Measurements from ENCODE around the gene PARP11.

Gene PARP11

DNA sequence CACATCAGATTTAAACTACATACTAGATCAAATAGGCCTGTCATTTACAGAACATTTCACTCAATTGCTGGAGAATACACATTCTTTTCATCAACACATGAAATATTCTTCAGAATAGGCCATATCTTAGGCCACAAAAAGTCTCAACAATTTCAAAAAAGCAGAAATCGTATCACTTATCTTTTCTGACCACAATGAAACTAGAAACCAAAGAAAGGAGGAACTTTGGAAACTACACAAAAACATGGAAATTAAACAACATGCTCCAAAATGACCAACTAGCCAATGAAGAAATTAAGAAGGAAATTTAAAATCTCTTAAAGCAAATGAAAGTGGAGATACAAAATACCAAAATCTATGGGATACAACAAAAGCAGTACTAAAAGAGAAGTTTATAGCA is 35.1 kb downstream of the PARP11 start:
- TF ChIP-seq CTCF (IDR thresholded peaks at IDR 0.05; ENCODE audit: low read length, missing control alignments), result no peak
- no peak for DNase-seq (ENCODE audit: low read depth)
- H3K4me3 ChIP-seq (replicated peaks; ENCODE audit: low read depth, low read length), result no peak overlapping the region

- no peak for DNase-seq (ENCODE audit: low read depth)
- no peak overlapping the region for H3K4me3 ChIP-seq (replicated peaks; ENCODE audit: low read depth, low read length)
- TF ChIP-seq CTCF (IDR thresholded peaks at IDR 0.05; ENCODE audit: low read length, missing control alignments), result no peak
These were observed 36.1 kb downstream of the PARP11 start for GRCh38 chr12:3837049-3837448.

GRCh38 chr12:3836641-3837040 is 36.6 kb downstream of the PARP11 start:
- no peak for DNase-seq (ENCODE audit: low read depth)

GRCh38 chr12:3835914-3836313 is 37.3 kb downstream of the PARP11 start:
- no peak overlapping the region for H3K4me3 ChIP-seq (replicated peaks; ENCODE audit: low read depth, low read length)
- no peak for DNase-seq (ENCODE audit: low read depth)
- no peak for TF ChIP-seq CTCF (IDR thresholded peaks at IDR 0.05; ENCODE audit: low read length, missing control alignments)

More at GRCh38 chr12:3836641-3837040, 36.6 kb downstream of the PARP11 start:
- no peak for TF ChIP-seq CTCF (IDR thresholded peaks at IDR 0.05; ENCODE audit: low read length, missing control alignments)
- H3K4me3 ChIP-seq (replicated peaks; ENCODE audit: low read depth, low read length), result no peak overlapping the region

- no peak overlapping the region for H3K4me3 ChIP-seq (replicated peaks; ENCODE audit: low read depth, low read length)
- no peak for TF ChIP-seq CTCF (IDR thresholded peaks at IDR 0.05; ENCODE audit: low read length, missing control alignments)
- no peak for DNase-seq (ENCODE audit: low read depth)
These were observed 38.4 kb downstream of the PARP11 start for GRCh38 chr12:3834774-3835173.

- no peak for TF ChIP-seq CTCF (IDR thresholded peaks at IDR 0.05; ENCODE audit: low read length, missing control alignments)
- H3K4me3 ChIP-seq (replicated peaks; ENCODE audit: low read depth, low read length), result no peak overlapping the region
- DNase-seq (ENCODE audit: low read depth), result no peak
These were observed 39.4 kb downstream of the PARP11 start for GRCh38 chr12:3833670-3834310.

DNA sequence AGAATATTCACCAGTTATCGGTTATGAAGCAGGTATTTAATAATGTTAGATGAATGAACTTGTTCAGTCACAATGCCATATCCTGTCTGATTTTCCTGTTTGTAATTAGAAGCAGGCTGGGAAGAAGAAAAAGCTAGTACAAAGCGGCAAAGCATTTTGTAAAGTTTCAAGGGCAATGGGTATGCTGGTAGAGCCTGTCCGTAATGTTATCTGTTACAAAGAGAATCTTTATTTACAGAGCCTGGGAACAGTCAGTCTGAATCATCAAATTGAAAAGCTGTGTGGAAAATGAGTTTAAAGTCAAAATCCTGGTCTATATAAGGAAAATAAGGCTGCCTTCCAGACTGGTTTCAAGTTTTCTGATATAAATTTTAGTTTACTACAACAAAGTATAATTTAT is 40.5 kb downstream of the PARP11 start:
- DNase-seq (ENCODE audit: low read depth), result no peak
- TF ChIP-seq CTCF (IDR thresholded peaks at IDR 0.05; ENCODE audit: low read length, missing control alignments), result no peak

More for the DNA sequence above, 40.5 kb downstream of the PARP11 start:
- H3K4me3 ChIP-seq (replicated peaks; ENCODE audit: low read depth, low read length), result no peak overlapping the region

Data from fibroblast of pulmonary artery (primary cell).